Bladder microvascular endothelial cell (primary cell): Measurements from ENCODE around the gene SLC1A6. TPM values are rescaled to one million over a fixed set of nuclear protein-coding genes. Genes with fewer than 3 reads are reported as not detected.

Experiments
- total RNA-seq: library from RNA; depleted of rRNA; stranded (reverse); fragments of >200 nt; gene quantifications from 2 replicates; pipeline ENCODE4 v1.2.3, GENCODE V29; 2014

The SLC1A6 gene
- total RNA-seq, result not detected in 2 replicates

GRCh38 chr19:14979476-14980255 lies at the start of gene SLC1A6:
Gene SLC1A6, minus strand, starts transcription at chr19:14979864. Its CDS starts 6,954 bp downstream, at chr19:14972910.

GRCh38 chr19:14941189-14941588 lies 38.5 kb downstream of the SLC1A6 start, which contains the start of gene OR7C2:
Gene OR7C2, plus strand, starts transcription at chr19:14941489. Its CDS starts 0 bp downstream, at chr19:14941489.

Other genes starting within 250 kb of the SLC1A6 start
- 0.06 TPM in 1 of 2 replicates, not detected in the other for gene ADGRE2, start 201.3 kb downstream of the SLC1A6 start, total RNA-seq
- not detected in 2 replicates for gene OR7A5, start 144.7 kb downstream of the SLC1A6 start, total RNA-seq
- gene OR7C1, start 144.7 kb downstream of the SLC1A6 start, total RNA-seq, result not detected in 2 replicates
- not detected in 2 replicates for gene OR7A10, start 130.9 kb downstream of the SLC1A6 start, total RNA-seq
- 0.16 TPM in 1 of 2 replicates, not detected in the other for gene OR7A17, start 93.7 kb downstream of the SLC1A6 start, total RNA-seq
- gene OR7C2, start 38.4 kb downstream of the SLC1A6 start, total RNA-seq, result not detected in 2 replicates
- gene CASP14, start 69.6 kb upstream of the SLC1A6 start, total RNA-seq, result not detected in 2 replicates
- gene OR1I1, start 102.3 kb upstream of the SLC1A6 start, total RNA-seq, result not detected in 2 replicates
- gene SYDE1, start 127.5 kb upstream of the SLC1A6 start, total RNA-seq, result 9.9 and 14.8 TPM in 2 replicates
- 3.4 TPM in 2 replicates for gene NOTCH3, start 221.1 kb upstream of the SLC1A6 start, total RNA-seq